HepG2 (cell line): ENCODE results near the gene CEP57L1. TPM values are rescaled to one million over a fixed set of nuclear protein-coding genes. Genes with fewer than 3 reads are reported as not detected.

Experiments
- ATF1 ChIP-seq: IDR thresholded peaks from 2 replicates; pipeline ENCODE4 v1.6.1; 2016; ENCODE audit warnings: mild to moderate bottlenecking, control low read depth
- DMAP1 ChIP-seq: IDR thresholded peaks from 2 replicates; pipeline ENCODE4 v1.6.1; 2016
- HNRNPH1 ChIP-seq: fragments of 200-400 bp; formaldehyde crosslinking; optimal IDR thresholded peaks from 2 replicates; pipeline ENCODE3; 2017; ENCODE audit warnings: mild to moderate bottlenecking, low read depth, low read length
- HOXA3 ChIP-seq: sonication (generic); formaldehyde crosslinking; IDR thresholded peaks from 2 replicates; pipeline ENCODE4 v1.5.0; 2020; ENCODE audit warnings: missing genetic modification reagents
- HOXD1 ChIP-seq: sonication (generic); formaldehyde crosslinking; IDR thresholded peaks from 2 replicates; pipeline ENCODE4 v1.5.0; 2020; ENCODE audit warnings: missing genetic modification reagents
- LBX2 ChIP-seq: sonication (generic); formaldehyde crosslinking; IDR thresholded peaks from 2 replicates; pipeline ENCODE4 v1.5.0; 2020; ENCODE audit warnings: missing genetic modification reagents, mild to moderate bottlenecking, borderline replicate concordance
- NFATC3 ChIP-seq: sonication (generic); formaldehyde crosslinking; IDR thresholded peaks from 2 replicates; pipeline ENCODE4 v1.5.1; 2020; ENCODE audit warnings: mild to moderate bottlenecking, missing genetic modification reagents
- NKX3-1 ChIP-seq: sonication (generic); formaldehyde crosslinking; IDR thresholded peaks from 2 replicates; pipeline ENCODE4 v1.5.0; 2020; ENCODE audit warnings: missing genetic modification reagents
- NR2F1 ChIP-seq, 2 experiments: fragments of 450-650 bp in 1 of 2; formaldehyde crosslinking in 1 of 2; IDR thresholded peaks; 2 replicates each; pipeline versions ENCODE4 v1.5.0 to v1.6.1; 2016 to 2020; ENCODE audit warnings: mild to moderate bottlenecking in 1 of 2, missing compliant biosample characterization in 1 of 2, missing genetic modification reagents in 1 of 2, moderate library complexity in 1 of 2
- PAX8 ChIP-seq: sonication (generic); formaldehyde crosslinking; IDR thresholded peaks from 2 replicates; pipeline ENCODE4 v1.8.0; 2022; ENCODE audit warnings: mild to moderate bottlenecking, missing genetic modification reagents, borderline replicate concordance
- PCBP1 ChIP-seq: fragments of 200-400 bp; formaldehyde crosslinking; IDR thresholded peaks from 2 replicates; pipeline ENCODE4 v1.6.1; 2017; ENCODE audit warnings: mild to moderate bottlenecking, low read depth, low read length, borderline replicate concordance
- SRSF4 ChIP-seq: fragments of 200-400 bp; formaldehyde crosslinking; IDR thresholded peaks from one replicate; pipeline ENCODE4 v1.6.1; 2018; ENCODE audit warnings: mild to moderate bottlenecking, low read depth, low read length, moderate library complexity; ENCODE audit not compliant: poor library complexity, severe bottlenecking
- ZFAT ChIP-seq: sonication (generic); formaldehyde crosslinking; conservative IDR thresholded peaks from 2 replicates; pipeline ENCODE4 v1.8.1; 2023; ENCODE audit warnings: missing genetic modification reagents, inconsistent platforms
- ZNF17 ChIP-seq: sonication (generic); formaldehyde crosslinking; IDR thresholded peaks from 2 replicates; pipeline ENCODE4 v1.5.0; 2020; ENCODE audit warnings: mild to moderate bottlenecking, missing genetic modification reagents
- ZNF263 ChIP-seq: sonication (generic); formaldehyde crosslinking; IDR thresholded peaks from 2 replicates; pipeline ENCODE4 v1.4.0; 2020; ENCODE audit warnings: missing genetic modification reagents
- ZNF34 ChIP-seq: sonication (generic); formaldehyde crosslinking; IDR thresholded peaks from 2 replicates; pipeline ENCODE4 v1.4.0; 2020; ENCODE audit warnings: mild to moderate bottlenecking, missing genetic modification reagents, borderline replicate concordance
- ZNF441 ChIP-seq: sonication (generic); formaldehyde crosslinking; IDR thresholded peaks from 2 replicates; pipeline ENCODE4 v1.7.0; 2021; ENCODE audit warnings: missing genetic modification reagents, borderline replicate concordance
- ZNF678 ChIP-seq: sonication (generic); formaldehyde crosslinking; IDR thresholded peaks from 2 replicates; pipeline ENCODE4 v1.4.0; 2020; ENCODE audit warnings: mild to moderate bottlenecking, missing genetic modification reagents
- polyA plus RNA-seq, 8 experiments: library from polyadenylated mRNA; depleted of rRNA in 3 of 8; stranded (reverse) in 7 of 8; unstranded in 1 of 8; fragments of >200 nt; fragmentation: Illumina TruSeq in 4 of 8; extraction: Trizol in 4 of 8; gene quantifications; 2 replicates each; pipeline versions ENCODE4 v1.2.1 to v1.2.3, GENCODE V29; 2011 to 2016; ENCODE audit warnings: low read depth in 4 of 8, missing spikeins in 1 of 8, mixed read lengths in 1 of 8; ENCODE audit not compliant: insufficient read depth in 1 of 8
- total RNA-seq, 5 experiments: library from RNA; depleted of rRNA; stranded (reverse); fragments of >200 nt; fragmentation: Illumina TruSeq; extraction: Trizol; gene quantifications; 2 replicates each; pipeline ENCODE4 v1.2.3, GENCODE V29; 2016; ENCODE audit warnings: low read depth in 1 of 5
- TF ChIP-seq, protein P1 (sequence below): sonication (generic); formaldehyde crosslinking; IDR thresholded peaks from 2 replicates; pipeline ENCODE4 v1.5.0; 2020; ENCODE audit warnings: missing genetic modification reagents
- TF ChIP-seq, protein P2 (sequence below): sonication (generic); formaldehyde crosslinking; IDR thresholded peaks from 2 replicates; pipeline ENCODE4 v1.5.0; 2020; ENCODE audit warnings: mild to moderate bottlenecking, missing genetic modification reagents
- TF ChIP-seq, protein P3 (sequence below): sonication (generic); formaldehyde crosslinking; IDR thresholded peaks from 2 replicates; pipeline ENCODE4 v1.4.0; 2020; ENCODE audit warnings: missing genetic modification reagents, borderline replicate concordance

Gene CEP57L1
- total and polyA plus RNA-seq, 2 of the 13 experiments (the other 11 are each of a cell fraction or from before 2014, with no cell fraction given), result 7.7 to 15.5 TPM

DNA sequence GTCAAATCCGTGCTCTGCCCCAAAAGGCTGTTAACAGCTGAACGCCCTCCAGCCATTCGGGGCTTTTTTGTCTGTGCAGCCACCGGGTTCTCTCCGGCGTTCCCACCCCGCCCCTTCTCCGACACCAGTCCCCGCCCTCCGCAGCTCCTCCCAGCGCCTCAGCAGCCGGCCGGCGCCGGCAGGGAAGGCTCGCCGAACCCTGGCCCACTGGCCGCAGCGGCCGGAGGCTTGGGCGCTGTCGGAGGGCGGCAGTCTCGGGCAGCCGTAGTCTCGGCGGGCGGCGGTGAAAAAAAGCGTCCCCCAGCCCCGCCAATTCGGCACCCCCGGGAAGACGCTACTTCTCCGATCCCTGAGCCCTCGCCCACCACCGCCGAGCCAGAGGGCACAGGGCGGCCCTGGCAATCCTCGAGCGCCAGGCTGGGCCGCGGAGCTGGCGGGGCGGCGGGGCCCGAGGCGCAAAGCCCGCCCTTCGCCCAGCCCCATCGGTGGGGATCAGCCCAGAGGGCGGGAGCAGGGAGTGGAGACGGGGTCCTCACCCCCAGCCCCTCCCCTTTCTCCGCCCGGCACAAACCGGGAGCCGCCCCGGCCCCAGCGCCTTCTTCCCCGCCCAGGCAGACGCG lies 781 bp upstream of the CEP57L1 start, which contains the start of gene SESN1 (continued):
- TF ChIP-seq, protein P1, sequence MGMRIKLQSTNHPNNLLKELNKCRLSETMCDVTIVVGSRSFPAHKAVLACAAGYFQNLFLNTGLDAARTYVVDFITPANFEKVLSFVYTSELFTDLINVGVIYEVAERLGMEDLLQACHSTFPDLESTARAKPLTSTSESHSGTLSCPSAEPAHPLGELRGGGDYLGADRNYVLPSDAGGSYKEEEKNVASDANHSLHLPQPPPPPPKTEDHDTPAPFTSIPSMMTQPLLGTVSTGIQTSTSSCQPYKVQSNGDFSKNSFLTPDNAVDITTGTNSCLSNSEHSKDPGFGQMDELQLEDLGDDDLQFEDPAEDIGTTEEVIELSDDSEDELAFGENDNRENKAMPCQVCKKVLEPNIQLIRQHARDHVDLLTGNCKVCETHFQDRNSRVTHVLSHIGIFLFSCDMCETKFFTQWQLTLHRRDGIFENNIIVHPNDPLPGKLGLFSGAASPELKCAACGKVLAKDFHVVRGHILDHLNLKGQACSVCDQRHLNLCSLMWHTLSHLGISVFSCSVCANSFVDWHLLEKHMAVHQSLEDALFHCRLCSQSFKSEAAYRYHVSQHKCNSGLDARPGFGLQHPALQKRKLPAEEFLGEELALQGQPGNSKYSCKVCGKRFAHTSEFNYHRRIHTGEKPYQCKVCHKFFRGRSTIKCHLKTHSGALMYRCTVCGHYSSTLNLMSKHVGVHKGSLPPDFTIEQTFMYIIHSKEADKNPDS (CRISPR knock-in tag), result no peak
- TF ChIP-seq DMAP1, result peak; percentile 71
- TF ChIP-seq, protein P2, sequence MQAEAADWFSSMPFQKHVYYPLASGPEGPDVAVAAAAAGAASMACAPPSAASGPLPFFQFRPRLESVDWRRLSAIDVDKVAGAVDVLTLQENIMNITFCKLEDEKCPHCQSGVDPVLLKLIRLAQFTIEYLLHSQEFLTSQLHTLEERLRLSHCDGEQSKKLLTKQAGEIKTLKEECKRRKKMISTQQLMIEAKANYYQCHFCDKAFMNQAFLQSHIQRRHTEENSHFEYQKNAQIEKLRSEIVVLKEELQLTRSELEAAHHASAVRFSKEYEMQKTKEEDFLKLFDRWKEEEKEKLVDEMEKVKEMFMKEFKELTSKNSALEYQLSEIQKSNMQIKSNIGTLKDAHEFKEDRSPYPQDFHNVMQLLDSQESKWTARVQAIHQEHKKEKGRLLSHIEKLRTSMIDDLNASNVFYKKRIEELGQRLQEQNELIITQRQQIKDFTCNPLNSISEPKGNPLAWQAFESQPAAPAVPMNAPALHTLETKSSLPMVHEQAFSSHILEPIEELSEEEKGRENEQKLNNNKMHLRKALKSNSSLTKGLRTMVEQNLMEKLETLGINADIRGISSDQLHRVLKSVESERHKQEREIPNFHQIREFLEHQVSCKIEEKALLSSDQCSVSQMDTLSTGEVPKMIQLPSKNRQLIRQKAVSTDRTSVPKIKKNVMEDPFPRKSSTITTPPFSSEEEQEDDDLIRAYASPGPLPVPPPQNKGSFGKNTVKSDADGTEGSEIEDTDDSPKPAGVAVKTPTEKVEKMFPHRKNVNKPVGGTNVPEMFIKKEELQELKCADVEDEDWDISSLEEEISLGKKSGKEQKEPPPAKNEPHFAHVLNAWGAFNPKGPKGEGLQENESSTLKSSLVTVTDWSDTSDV (CRISPR knock-in tag), result peak; percentile 89; the same call in 1 of the 2 replicates
- no peak for TF ChIP-seq PAX8
- TF ChIP-seq, protein P3, sequence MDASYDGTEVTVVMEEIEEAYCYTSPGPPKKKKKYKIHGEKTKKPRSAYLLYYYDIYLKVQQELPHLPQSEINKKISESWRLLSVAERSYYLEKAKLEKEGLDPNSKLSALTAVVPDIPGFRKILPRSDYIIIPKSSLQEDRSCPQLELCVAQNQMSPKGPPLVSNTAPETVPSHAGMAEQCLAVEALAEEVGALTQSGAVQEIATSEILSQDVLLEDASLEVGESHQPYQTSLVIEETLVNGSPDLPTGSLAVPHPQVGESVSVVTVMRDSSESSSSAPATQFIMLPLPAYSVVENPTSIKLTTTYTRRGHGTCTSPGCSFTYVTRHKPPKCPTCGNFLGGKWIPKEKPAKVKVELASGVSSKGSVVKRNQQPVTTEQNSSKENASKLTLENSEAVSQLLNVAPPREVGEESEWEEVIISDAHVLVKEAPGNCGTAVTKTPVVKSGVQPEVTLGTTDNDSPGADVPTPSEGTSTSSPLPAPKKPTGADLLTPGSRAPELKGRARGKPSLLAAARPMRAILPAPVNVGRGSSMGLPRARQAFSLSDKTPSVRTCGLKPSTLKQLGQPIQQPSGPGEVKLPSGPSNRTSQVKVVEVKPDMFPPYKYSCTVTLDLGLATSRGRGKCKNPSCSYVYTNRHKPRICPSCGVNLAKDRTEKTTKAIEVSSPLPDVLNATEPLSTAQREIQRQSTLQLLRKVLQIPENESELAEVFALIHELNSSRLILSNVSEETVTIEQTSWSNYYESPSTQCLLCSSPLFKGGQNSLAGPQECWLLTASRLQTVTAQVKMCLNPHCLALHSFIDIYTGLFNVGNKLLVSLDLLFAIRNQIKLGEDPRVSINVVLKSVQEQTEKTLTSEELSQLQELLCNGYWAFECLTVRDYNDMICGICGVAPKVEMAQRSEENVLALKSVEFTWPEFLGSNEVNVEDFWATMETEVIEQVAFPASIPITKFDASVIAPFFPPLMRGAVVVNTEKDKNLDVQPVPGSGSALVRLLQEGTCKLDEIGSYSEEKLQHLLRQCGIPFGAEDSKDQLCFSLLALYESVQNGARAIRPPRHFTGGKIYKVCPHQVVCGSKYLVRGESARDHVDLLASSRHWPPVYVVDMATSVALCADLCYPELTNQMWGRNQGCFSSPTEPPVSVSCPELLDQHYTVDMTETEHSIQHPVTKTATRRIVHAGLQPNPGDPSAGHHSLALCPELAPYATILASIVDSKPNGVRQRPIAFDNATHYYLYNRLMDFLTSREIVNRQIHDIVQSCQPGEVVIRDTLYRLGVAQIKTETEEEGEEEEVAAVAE (CRISPR knock-in tag), result no peak
- TF ChIP-seq ZNF263 (CRISPR knock-in tag), result no peak
- no peak; the same call in 1 of the 2 replicates for TF ChIP-seq HOXA3
- TF ChIP-seq NKX3-1, result peak; percentile 70
- 0 out of 2 replicates have a peak, but pooled peaks have one; percentile 11 for TF ChIP-seq ZNF678 (CRISPR knock-in tag)
- peak; percentile 49; the same call in 1 of the 2 replicates for TF ChIP-seq ZNF441 (CRISPR knock-in tag)
- TF ChIP-seq NR2F1 (CRISPR knock-in tag; IDR thresholded peaks at IDR 0.05), result 0 out of 4 replicates have a peak, but pooled peaks of 1 of the 2 experiments have one; percentile 24
- TF ChIP-seq PCBP1, result 0 out of 2 replicates have a peak, but pooled peaks have one; percentile 20
- TF ChIP-seq ZNF34 (CRISPR knock-in tag), result no peak
- TF ChIP-seq ATF1 (CRISPR knock-in tag), result no peak
- no peak for TF ChIP-seq NFATC3
- no peak for TF ChIP-seq SRSF4
- TF ChIP-seq ZNF17 (CRISPR knock-in tag), result peak; percentile 31; the same call in 1 of the 2 replicates
- TF ChIP-seq HOXD1, result 0 out of 2 replicates have a peak, but pooled peaks have one; percentile 42
- TF ChIP-seq ZFAT, result no peak
- TF ChIP-seq HNRNPH1, result no peak
- no peak for TF ChIP-seq LBX2 (CRISPR knock-in tag)
